GM19324 (cell line): ENCODE measurements around the gene GAS2L1.
"Not testable (repeated sequence)": the region's sequence is repeated elsewhere in the genome, so short reads cannot be mapped to it uniquely, and the experiment has no call there.

ENCODE experiments used
- ATAC-seq: cut with Tn5 transposase; IDR thresholded peaks from one replicate; pipeline ENCODE4 v1.9.1; 2021; ENCODE audit warnings: mild to moderate bottlenecking, moderate library complexity; ENCODE audit not compliant: unreplicated experiment, low FRiP score

The GAS2L1 gene

DNA sequence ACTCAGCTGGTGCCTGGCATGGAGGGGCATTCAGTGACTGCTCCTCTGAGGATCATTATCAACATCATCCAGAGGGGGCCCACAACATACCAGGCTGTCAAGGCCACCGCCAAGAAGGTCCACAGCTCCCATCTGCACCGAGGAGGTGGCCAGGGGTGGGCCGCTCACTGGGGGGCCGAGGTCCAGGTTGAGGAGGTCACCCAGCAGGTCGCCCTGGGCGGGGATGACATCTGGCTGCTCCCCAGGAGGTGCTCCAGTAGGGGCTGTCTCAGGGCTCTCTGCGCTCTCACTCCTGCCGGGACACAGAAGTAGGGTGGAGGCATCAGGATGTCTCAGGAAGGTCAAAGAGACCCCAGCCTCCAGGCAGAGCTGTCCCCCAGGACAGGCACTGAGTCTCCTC is 34.1 kb downstream of the GAS2L1 start:
- no peak for ATAC-seq

DNA sequence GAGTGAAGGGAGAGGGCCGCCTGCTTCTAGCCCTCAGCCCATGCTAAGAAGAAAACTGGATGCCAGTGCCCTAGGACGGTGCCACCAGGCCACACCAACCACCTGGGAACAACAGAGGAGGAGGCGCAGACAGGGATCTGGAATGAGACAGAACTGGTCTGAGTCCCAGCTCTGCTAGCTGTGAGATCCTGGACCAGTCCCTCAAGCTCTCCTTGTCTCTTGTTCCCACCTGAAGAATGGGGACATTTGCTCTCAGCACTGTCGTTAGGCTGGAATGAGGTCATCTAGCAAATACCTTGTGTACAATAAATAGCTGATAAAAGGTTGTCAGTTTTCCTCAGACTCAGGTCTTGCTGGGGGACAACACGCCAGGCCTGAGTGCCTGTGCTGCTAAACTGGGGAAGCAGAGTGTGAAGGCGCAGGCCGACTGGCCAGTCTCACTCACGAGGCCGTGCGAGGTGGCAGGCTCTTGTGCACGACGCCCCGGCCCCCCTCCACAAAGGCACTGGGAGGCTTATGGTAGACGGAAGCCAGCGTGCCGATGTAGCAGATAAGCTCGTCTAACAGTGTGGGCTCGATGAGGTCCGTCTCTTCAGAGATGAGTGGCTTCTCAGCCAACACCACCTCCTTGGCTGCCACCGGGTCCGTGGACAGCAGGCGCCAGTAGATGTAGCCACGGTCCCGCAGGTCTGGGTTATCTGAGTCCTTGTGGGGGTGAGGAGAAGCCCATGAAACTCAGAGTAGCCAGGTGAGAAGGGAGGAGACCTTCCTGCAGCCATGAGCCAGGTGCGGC is 34.8 kb downstream of the GAS2L1 start:
- no peak for ATAC-seq

DNA sequence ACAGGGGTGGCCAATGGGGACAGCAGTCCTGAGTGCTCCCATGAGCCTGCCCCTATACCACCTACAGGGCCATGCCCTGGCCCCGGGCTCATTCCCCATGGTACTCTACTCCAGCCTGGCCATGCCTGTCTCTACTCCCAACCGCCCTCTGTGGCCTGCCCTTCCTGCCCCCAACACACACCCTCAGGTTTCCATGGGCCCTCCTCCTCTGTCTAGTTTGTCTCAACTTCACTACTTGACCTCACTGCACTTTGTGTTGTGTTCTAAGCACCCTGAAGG is 35.3 kb downstream of the GAS2L1 start:
- ATAC-seq, result no peak

DNA sequence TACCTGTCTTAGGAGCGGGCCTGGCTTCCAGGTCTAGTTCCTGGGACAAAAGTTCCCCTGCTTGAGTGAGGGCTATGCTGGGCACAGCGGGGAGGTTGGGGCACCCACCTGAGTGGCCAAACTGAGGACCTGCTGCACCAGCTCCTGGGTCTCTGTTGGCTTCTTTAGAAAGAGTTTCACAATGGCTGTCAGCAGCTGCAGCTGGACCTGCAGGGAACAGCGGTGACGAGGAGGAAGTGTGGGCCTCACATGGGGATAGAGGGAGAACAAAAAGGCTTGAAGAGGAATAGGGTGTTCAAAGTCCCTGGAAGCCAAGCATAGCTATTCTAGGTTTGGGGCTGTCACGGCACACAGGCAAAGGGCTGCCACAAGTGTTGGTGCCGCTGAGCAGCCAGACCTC is 35.7 kb downstream of the GAS2L1 start:
- no peak for ATAC-seq

DNA sequence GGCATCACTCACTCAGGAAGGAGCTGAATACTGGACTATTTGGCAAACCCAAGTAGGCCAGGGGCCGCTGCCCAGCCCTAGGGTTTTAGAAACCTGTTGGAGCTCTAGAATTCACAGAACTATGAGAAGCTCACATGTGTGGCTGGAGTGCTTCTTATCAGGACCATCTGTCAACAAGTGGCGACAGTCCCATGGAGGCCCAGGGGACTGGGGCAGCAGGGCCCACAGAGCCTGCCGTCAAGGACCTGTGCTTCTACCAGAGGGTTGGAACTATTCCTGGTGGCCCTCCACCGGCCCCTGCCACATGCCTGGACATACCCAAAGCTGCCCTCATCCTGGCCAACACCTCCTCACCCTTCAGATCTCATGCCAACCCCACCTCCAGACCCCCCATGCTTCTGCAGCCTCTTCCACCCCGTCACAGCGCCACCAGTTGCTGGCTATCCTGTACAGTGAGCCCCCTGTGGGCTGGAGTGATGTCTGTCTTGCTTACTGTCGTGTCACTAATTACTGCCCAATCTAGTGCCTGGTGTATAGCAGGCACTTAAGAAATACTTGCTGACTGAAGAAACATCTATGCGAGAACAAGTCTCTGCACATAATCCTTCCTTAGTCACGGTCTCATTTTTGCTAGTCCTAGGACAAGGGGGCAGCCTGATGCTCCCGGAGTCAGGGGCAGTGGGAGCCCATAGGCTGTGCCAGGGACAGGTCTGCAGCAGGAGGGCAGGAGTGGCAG is 36.3 kb downstream of the GAS2L1 start:
- ATAC-seq, result no peak

DNA sequence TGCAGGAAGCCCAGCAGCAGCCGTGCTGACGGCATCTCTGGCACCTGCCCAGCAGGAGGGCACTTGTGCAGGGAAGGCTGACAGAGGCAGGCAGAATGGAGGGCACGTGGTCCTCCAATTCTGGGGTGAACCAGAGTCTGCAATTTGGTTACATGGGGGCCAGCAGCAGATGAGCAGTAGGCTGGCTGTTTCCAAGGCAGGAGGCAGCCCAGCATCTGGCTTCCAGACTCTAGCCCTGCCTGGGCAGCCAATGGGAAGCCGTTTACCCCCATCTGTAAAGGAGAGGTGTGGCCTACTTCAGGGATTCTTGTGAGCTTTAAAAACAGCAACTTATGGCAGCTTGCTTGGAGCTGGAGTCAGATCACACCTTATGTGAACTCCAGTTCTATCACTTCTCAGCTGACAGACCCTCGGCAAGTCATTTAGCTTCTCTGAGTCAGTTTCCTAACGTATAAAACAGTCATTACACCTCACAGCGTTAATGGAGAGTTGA is 36.9 kb downstream of the GAS2L1 start:
- no peak for ATAC-seq

DNA sequence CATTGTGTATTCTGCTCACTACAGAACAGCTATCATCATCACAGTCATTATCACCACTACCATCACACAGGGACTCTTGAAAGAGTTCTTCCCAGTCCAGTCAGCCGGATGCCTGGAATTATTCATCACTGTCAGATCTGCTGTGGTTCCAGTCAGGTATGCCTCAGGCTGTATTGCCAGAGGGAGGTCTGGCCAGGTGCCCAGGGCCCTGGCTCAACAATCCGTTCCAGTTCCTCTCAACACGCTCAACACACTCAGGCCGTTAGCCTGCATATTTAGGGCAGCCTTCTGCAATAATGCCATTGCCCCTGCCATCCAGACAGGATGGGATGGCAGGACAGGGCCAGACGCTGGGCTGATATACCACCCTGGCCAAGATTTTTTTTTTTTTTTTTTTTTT is 37.7 kb downstream of the GAS2L1 start:
- no peak for ATAC-seq

DNA sequence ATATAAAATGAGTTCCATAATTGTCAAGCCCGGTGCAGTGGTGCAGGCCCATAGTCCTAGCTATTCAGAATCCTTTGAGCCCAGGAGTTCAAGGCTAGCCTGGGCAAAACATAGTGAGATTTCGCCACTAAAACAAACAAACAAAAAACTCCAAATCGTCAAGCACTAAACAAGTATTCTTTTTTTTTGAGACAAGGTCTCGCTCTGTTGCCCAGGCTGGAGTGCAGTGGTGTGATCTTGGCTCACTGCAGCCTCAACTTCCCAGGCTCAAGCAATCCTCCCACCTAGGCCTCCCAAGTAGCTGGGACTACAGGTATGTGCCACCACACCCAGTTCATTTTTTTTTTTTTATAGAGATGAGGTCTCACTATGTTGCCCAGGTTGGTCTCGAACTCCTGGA is 38.4 kb downstream of the GAS2L1 start:
- not testable (repeated sequence) for ATAC-seq

DNA sequence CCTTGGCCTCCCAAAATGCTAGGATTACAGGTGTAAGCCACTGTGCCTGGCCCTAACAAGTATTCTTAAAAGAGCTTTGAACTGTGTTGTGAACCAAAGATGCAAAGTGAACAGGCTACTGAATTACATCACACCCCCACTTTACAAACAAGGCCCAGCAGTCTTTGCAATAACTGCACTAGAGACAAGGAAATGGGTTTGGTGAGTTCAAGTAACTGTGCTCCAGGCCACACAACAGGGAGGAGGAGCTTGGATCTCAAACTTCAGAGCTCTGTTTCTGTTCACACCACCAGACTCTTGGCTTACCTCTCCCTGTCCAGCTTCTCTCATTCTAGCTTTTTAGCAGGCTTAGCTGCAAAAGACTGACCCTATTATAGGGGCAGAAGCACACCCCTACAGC is 39.5 kb downstream of the GAS2L1 start:
- no peak for ATAC-seq

DNA sequence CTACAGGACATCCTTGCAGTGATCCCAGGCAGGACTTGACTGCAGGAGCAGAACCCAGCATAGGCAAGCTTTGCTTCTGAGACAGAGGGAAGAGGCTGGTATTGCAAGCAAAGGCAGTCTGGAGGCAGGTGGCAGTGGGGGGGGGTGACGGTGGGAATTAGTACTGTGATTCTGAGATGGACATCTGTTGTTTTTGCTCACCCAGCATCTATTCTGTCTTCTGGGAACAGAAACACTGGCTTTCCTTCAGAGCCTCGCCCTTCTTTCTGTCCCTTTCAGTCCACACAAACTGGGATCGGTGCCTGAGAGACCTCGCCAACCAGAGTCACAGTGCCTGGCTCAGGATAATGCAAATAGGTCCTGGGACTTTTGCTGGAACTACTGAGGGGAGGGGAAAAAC is 40.2 kb downstream of the GAS2L1 start:
- no peak for ATAC-seq

DNA sequence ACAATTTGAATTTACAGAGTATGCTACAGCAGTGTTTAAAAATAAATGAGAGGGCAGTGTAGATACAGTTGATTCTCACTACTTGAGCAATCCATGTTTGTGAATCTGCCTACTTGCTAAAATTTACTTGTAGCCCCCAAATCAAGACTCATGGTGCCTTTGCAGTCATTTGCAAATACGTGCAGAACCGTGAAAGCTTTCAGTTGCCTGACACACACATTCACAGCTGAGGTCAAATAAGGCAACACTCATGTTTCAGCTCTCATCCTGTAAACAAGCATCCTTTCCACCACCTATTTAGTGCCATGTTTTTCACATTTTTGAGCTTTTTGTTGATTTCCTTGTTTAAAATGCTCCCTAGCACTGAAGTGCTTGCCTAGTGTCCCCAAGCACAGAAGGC is 41.6 kb downstream of the GAS2L1 start:
- ATAC-seq, result no peak

DNA sequence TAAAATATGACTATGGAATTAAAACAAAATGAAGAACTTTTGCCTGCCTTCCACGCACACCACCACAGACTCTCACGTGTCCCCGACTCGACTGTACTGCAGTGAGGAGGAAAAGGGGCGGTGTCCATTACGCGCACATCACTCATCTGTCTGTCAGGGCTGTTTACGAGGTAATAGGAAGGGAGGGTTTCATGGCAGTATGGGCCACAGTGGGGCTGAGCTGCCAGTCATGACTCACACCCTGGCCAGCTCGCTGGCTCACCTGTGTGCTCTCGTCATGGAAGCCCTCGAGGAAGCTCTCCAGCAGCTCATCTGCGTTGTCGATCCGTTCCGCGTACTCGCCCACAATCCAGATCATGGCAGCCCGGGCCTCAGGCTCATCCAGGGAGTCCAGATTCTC is 42.5 kb downstream of the GAS2L1 start:
- no peak for ATAC-seq

DNA sequence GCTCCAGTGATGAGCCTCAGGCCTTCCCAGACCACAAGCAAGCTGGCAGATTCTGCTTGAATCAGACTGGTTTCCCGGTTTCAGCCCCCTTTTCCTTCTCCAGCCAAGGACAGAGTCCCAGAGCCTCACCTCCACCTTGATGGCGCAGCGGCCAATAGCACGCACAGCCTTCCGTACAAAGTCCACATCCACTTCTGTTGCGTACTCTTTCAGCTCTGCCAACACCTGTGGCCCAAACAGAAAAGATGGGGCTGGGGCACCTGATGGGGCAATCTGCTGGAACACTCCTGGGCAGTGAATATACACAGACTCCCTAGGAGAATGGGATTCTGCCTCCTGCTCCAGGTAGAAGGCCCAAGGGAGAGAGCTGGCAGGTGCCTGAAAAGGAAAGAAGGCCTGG is 44.6 kb downstream of the GAS2L1 start:
- ATAC-seq, result no peak

DNA sequence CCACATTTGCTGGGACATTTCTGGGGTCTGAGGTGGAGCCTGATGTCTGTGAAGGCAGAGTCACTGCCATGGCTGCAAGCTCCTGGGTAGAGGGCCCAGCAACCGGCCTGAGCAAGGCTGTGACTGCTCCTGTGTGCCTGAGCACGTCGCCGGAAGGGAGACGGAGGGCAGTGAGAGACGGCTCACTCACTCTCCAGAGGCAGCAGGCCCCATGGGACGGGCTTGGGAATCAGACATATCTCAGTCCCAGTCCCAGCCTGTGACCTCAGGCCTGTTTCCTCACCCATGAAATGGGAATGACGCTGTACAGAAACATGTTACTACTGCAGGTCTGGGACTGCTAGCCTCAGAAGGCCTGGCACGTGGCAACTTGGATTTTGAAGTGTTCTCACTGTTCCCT is 45.4 kb downstream of the GAS2L1 start:
- no peak for ATAC-seq

DNA sequence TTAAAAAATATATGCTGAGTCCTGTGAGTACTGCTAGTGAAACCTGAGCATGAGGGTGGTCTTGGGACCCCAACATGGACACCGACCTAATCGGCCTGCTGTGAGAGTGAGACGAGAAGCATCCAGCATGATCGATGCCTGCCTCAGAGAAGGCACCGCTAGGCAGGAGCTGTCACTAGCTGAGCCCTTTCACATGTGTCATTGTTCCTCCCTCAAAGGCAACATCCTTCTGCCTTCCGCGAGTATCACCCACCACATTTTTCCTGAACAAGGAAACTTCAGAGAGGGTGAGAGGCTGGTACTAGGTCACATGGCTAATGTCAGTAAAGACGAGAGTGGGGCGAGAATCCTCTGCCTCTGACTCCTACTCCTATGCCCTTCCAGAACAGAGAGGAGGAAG is 46.3 kb downstream of the GAS2L1 start:
- no peak for ATAC-seq

DNA sequence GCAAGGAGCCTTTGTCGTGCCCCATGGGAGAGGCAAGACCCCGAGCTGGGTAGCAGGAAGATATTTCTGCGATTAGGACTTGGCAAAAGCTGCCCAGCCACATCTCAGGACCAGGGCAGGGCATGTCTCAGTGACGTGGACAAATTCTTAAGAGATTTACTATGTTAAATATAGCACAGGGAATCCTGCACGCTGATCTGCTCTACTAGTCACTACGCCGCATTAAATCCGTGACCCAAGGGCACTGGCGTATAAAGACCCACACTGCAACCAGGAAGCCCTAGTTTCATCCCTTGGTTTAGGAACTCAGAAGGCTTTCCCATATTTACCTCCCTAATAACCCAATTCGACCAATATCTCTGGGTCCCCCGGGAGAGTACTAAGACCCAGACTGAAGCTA is 46.8 kb downstream of the GAS2L1 start:
- ATAC-seq, result no peak

DNA sequence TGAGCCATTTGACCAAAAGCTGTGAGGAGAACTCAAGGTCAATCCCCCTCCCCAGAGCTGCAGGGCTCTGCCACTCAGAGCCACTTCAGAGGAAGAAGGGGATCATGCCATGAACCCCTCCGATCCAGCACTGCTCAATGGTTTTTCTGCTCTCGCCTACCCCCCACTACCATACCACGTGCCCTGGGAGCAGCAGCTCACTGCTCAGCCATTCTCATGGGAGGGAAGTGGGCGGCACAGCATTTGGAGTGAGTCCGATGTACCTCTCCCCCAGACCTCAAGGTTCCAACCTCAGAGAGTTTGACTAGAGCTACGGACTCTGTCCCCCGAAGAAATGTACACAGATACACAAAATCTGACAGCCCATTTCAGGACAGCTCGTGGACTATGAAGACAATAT is 47.4 kb downstream of the GAS2L1 start:
- ATAC-seq, result no peak

DNA sequence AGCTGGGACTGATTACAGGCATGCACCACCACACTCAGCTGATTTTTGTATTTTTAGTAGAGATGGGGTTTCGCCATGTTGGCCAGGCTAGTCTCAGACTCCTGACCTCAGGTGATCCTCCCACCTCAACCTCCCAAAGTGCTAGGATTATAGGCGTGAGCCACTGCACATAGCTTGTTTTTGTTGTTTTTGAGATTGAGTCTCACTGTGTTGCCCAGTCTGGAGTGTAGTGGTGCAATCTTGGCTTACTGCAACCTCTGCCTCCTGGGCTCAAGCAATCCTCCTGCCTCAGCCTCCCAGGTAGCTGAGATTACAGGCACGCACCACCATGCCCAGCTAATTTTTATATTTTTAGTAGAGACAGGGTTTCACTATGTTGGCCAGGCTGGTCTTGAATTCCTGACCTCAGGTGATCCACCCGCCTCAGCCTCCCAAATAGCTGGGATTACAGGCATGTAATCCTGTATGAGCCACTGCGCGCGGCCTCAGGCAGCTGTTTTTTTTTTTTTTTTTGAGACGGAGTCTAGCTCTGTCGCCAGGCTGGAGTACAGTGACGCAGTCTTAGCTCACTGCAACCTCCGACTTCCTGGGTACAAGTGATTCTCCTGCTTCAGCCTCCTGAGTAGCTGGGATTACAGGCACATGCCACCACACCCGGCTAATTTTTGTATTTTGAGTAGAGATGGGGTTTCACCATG is 50.9 kb downstream of the GAS2L1 start:
- ATAC-seq, result not testable (repeated sequence)

DNA sequence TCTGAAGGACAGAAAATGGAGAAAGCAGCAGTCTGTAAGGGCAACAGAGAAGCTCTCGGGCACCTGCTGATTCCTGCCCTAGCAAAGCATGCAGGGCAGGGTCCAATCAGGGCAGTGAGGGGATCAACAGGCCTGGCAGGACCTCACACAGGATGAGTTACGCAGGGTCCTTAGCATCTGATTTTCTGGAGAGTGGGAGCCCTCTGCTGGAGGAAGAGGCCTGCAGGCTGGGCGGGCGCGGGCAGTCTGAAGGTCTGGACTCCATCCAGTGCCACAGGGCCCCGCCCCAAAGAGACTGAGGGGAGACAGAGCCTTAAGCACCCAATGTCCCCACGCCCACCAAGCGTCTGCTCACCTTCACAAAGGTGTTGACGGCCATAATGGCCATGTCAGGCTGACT is 53.0 kb downstream of the GAS2L1 start:
- no peak for ATAC-seq
